ENCODE data around the gene FOXP2. TPM values are rescaled to one million over a fixed set of nuclear protein-coding genes. Genes with fewer than 3 reads are reported as not detected.

Gene FOXP2
- total and polyA plus RNA-seq, 2 of the 4 experiments (the other 2 are of a cell fraction): 0.89 to 1.1 TPM

GRCh38 chr7:114502454-114503254 lies 88.0 kb downstream of the FOXP2 start:
- in situ Hi-C loops (cut with MboI; ENCODE audit: low sequenced_read_pairs) (no loop called here), intact Hi-C loops (cut with micrococcal nuclease) (no loop called here), dilution Hi-C loops (cut with HindIII; ENCODE audit: low sequenced_read_pairs, unreplicated experiment) (no loop called here)
- Histone ChIP-seq H3K4me1 (ENCODE audit: control insufficient read depth, insufficient read depth, low read length) (no peaks in the 10 kb centered on the region), H2AK5ac (ENCODE audit: low read depth, low read length) (no peak overlapping the region), H2BK15ac (ENCODE audit: low read depth, low read length) (no peak overlapping the region), H3K14ac (replicated peaks; ENCODE audit: low read depth, low read length) (no peak overlapping the region), H2AK9ac (replicated peaks; ENCODE audit: low read depth, low read length, poor library complexity) (no peak overlapping the region), H3K27me3 (ENCODE audit: control insufficient read depth, insufficient read depth, low read length) (no peaks in the 10 kb centered on the region), H3K9me3 (ENCODE audit: control insufficient read depth, insufficient read depth, low read length) (no peaks in the 10 kb centered on the region), H3K79me1 (ENCODE audit: low read depth in 1 of 2, low read length in 2 of 2) (no peaks in the 10 kb centered on the region), H3K4ac (ENCODE audit: low read depth, low read length) (no peak overlapping the region), H3K9me1 (ENCODE audit: insufficient read depth, low read length) (no peaks in the 10 kb centered on the region), H3K23ac (ENCODE audit: low read depth, low read length) (no peak overlapping the region), H2BK20ac (ENCODE audit: low read depth, low read length) (no peak overlapping the region), H4K91ac (ENCODE audit: insufficient read depth, low read depth, low read length) (no peak overlapping the region), H3K56ac (ENCODE audit: extremely low read depth, insufficient read depth, low read length) (no peak overlapping the region), H4K5ac (ENCODE audit: low read depth, low read length) (no peak overlapping the region), H3K9ac (ENCODE audit: low read depth, low read length) (no peak overlapping the region), H4K8ac (ENCODE audit: low read depth in 2 of 2, low read length in 2 of 2) (no peak overlapping the region), H3K27ac (ENCODE audit: insufficient read depth, low read length) (no peak overlapping the region), H3K18ac (ENCODE audit: low read depth, low read length) (no peak overlapping the region), H2AFZ (replicated peaks; ENCODE audit: low read length, poor library complexity) (no peak overlapping the region), H4K20me1 (ENCODE audit: insufficient read depth, low read length) (no peaks in the 10 kb centered on the region), H3K4me2 (ENCODE audit: low read depth, low read length) (peak overlapping the region; percentile 36), H2BK120ac (ENCODE audit: low read depth, low read length) (no peak overlapping the region), H2BK5ac (ENCODE audit: low read depth, low read length, poor library complexity, severe bottlenecking) (no peak overlapping the region), H3K4me3 (ENCODE audit: insufficient read depth, low read depth, low read length) (no peak overlapping the region), H3K36me3 (ENCODE audit: control insufficient read depth, insufficient read depth, low read length) (no peaks in the 10 kb centered on the region)
- CTCF ChIA-PET: no interaction called here
- DNase-seq: peak; percentile 16
- ATAC-seq (ENCODE audit: low read depth): peak; percentile 53
- POLR2A ChIA-PET (ENCODE audit: unreplicated experiment): no interaction called here
- no TSS peak for BruUV-seq (replicated peaks)
- peak; percentile 12; the same call in 1 of the 2 replicates for TF ChIP-seq CEBPB (IDR thresholded peaks at IDR 0.05; ENCODE audit: low read depth, low read length)
- no peak for TF ChIP-seq USF2 (IDR thresholded peaks at IDR 0.05; ENCODE audit: low read depth, low read length)
- no peak for TF ChIP-seq CTCF (conservative IDR thresholded peaks at IDR 0.05; ENCODE audit: low read depth, low read length)
- TF ChIP-seq NFE2L2 (IDR thresholded peaks at IDR 0.05; ENCODE audit: low read depth, low read length): no peak
- no peak for TF ChIP-seq RAD21 (IDR thresholded peaks at IDR 0.05; ENCODE audit: low read length)
- 20% methylated on average over 1 of the region's 5 CpGs; no CpG with 5 or more reads in 1 of the 2 experiments for WGBS, 2 experiments (ENCODE audit: extremely low coverage in 2 of 2, insufficient read length in 1 of 2)

Data from IMR-90 (cell line).